ENCODE data around the gene HCN3.

The HCN3 gene

DNA sequence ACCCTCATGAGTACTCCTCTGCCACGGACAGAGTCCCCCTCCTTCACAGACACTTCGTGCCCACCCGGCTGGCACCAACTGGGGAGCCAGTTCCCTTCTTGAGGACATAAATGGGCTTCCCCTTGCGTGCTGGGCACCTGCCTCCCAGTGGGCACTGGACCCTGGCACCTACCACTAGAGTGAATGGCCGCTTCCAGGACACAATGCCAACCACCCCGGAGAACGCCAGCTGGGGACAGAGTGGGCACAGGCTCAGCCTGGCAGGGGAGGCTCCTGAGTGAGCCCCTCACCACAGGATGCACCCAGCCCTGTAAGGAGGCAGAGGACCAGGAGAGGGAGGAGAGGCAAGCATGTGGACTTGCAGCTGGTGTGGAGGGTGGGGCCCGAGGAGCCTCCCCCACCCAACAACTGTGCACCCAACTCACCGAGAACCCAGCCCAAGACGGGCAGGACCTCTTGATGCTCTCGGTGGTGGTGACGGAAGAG, 23.0 kb upstream of the HCN3 start:
- DNase-seq (ENCODE audit: low read depth), result no peak

DNA sequence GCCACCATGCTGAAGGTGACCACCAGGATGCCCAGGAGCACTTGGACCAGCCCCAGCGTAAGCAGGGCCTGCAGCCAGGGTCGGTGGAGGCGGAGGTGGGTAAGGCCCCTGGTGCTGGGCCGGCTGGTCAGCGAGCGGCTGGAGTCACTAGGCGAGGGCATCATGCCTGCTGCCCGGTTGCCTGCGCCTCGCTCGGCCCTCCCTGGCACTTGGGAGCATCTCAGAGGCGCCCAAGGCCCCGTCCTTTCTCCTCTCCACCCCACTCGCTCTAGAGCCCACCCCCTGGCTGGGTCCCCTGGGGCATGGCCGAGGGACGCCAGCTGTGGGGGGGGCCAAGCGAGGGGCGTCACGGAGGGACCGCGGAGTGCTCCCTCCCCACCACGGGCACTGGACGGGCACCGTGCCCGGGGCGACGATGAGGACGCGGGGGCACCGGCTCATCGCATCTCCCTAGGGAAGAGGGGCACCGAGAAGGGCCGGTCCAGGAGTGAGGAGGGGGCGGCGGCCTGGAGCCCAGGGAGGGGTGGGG, 22.5 kb upstream of the HCN3 start:
- no peak for DNase-seq (ENCODE audit: low read depth)

DNA sequence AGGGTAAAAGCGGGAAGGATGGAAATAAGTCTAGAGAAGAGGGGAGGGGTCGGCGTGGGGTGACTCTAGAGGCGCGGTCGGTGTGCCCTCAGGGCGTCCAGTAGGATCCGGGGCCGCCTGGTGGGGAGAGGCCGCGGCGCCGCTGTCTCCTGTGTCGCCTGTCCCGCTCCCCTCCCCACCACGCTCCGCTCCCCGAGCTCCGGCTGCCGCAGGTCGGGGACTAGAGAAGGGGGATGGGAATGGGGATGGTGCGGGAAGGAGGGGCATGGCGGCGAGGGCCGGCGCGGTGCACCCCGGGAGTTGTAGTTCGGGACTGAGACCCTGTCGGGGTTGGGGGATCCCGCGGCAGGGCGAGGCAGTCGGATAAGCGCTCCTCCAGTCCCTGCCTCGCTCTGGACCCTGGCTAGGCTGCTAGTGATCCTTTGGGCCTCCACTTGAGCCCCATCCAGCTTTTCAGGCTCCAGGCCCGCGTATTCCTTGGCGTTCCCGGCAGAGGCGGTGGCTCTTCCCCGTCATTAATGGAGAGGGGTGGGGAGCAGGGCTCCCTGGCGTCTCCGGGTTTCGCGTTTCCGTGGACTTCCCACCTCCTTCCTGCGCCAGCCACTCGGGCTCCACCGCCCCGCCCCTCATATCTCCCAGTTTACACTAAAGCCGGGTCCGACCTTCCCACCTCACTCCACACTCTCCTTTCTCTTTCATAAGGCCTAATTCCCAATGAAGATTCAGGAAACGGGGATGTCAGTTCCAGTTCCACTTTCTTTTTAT, 21.8 kb upstream of the HCN3 start, which contains the start of gene ENTREP3:
TSS of gene ENTREP3 (minus strand) at position 241 of the 765 bp plus-strand sequence. CDS start 606 bp downstream, outside the sequence.
- no peak for DNase-seq (ENCODE audit: low read depth)

DNA sequence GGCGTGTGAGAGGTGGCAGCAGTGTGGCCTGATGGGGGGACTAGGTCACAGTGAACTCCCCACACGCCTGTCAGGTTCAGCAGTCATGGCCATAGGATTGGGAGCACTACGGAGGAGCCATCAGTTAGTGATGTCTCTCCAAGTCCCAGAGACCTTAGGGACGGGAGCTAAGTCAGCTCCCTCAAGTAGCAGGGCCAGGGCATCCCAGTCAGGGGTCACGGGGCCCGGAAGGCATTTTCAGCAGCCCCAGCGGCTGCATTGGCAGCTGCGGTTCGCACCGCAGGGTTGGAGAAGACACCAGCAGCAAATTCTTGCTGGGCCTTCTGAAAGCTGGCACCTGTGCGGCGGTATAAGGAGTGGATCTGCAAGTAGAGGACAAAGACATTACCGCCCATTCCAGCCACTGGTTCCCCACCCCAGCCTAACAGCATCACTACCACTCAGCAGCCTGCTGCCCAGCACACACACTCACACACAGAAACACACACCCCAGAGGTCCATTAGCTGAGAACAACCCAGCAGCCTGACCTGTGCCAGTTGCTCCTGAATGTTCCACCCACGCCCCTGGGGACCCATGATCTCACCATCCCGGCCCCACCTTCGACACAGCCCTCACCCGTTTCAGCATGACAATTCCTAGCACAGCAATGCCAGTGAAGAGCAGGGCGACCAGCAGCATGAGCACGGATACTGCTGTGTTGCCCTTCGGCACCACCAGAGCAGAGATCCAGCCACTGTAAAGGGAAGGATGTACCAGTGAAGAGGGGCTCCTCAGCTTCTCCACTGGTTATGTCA, 21.0 kb upstream of the HCN3 start:
- no peak for DNase-seq (ENCODE audit: low read depth)

DNA sequence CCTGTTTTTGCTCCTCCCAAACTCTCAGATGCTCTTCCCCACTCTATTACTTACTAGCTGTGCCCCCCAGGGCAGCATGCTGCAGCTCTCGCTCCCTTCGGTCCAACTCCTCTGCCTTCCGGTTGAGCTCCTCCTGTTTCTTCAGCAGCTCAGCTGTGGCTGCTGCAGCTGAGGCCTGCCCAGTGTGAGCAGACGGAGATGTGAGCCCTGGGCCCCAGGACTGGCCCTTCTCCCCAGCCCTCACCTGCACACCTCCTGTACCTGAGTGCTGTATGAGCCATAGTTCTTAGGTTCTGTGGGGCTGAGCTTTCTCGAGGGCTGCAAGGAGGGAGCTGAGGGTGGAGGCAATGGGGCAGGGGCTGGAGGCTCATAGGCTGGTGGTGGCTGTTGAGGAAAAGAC, 17.0 kb upstream of the HCN3 start:
- DNase-seq (ENCODE audit: low read depth), result no peak

DNA sequence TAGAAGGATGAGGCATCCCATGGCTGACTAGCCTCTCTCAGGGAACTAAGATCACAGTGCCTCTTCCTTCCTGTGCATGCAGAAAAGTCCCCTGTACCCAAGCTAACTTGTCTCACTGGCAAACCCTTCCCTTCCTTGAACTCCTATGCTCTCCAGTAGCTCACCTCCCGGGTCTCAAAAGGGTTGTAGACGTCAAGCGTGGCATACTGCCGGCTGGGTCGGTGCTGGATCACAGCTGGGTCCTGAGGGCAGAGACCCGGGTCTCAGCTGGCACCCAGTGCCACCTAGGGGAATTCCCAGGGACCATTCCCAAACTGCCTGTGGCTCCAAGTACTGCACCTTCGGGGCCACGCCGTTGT, 15.8 kb upstream of the HCN3 start:
- no peak for DNase-seq (ENCODE audit: low read depth)

DNA sequence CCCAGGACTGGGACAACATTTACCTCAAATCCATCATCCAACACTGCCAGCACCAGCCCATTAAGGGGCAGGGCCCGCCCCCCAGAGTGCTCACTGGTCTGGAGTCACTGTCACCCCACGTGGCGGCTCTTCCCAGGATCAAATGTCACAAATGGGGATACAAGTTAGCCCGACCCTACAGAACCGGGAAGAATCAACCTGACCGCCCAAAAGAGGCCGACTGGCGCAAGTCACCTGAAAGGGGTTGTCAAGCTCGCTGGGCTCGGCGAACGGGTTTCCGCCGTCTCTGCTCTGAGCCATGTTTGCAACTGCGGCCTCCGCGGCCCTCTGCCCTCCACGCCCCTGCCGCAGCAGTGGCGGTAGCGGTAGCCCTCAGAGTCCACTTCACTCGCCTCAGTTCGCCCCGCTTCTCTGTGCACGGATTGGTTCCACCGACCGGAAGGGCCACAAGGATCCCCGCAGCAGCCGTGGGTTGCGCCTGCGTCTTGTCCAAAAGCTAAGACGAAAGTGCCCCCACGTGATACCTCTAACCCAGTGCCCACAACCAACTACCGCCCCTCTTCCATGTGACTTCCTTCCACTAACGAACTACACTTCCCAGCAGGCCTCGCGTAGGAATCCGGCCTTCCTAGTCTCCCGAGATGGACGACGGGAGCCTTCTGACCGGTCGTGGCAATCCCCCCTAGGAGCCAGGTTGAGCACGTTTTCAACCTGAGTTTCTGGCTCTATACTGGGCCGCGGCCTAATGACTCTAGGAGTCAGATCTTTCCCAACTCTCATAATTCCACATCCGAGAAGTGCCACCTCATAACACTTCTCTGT, 15.2 kb upstream of the HCN3 start, which contains the start of gene SCAMP3:
TSS of gene SCAMP3 (minus strand) at position 509 of the 822 bp plus-strand sequence. CDS start at position 300, 209 bp downstream.
- peak; percentile 91 for DNase-seq (ENCODE audit: low read depth)

DNA sequence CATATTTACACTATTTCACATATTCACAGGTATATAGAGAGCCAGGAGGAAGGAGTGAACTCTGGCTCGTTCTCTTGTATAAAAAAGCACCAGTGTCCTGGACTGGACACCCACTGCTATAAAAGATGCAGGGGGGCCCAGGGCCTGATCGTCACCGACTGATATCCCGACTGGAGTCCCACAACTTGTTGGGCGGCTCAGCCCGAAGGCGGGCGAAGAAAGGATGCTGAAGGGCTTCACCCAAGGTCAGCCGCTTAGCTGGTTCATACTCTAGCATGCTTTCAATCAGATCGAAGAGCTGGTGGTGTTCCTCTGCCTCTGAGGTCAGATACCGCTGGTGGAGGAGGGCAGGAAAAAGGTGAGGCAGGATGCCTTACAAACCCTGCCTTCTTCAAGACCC, 14.2 kb upstream of the HCN3 start:
- no peak for DNase-seq (ENCODE audit: low read depth)

DNA sequence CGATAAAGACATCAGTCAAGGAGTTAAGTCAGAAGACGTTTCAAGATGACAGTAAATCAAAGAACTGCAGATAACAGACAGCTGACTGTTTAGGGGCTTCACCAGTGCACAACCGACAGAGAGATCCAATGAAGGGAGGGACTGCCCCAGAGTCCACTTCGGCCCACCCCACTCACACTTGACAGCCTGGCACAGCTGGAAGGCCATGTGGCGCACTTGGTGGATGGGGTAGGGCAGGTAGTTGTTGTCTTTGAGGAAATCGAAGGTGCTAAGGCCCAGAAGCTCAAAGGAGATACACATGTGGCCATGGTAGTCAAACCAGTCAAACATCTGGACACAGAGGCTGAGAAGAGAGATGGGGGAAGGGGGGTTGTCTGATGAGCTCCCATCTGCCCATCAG, 10.7 kb upstream of the HCN3 start:
- DNase-seq (ENCODE audit: low read depth), result no peak

DNA sequence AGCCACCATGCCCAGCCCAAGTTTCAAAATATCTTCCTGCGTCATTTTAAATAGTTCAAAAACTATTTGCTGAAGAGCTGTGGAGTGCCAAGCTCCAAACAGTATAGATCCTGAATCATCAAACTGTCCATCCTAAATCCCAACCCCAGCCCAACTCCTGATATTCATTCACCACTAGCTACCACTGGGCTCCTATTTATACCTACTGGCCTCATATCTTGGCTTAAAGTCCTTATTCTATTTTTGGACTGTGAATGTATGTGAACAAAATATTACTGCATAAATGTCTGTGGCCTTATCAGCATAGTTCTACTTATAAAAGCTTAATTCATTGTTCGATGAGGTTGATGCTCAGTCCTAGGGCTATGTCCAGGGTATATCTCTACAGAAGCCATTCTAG, 9.9 kb upstream of the HCN3 start:
- DNase-seq (ENCODE audit: low read depth), result no peak

DNA sequence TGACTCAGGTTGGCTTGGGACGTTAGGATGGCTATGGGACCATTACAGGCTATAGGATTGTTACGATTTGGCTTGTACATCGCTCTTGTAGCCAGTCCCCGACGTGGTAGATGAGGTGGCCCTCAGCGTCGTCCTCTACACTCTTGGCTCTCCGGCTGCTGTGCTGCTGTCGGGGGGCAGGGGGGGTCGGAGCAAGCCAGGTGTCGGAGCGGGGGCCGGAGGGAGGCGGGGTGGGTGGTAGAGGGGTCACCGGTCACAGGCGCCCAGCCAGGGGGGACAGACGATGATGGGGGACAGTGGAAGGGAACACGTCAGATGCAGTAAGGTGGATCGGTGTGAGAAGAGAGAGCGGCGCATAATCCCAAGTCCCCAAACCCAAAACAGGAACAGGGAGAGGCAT, 8.6 kb upstream of the HCN3 start:
- no peak for DNase-seq (ENCODE audit: low read depth)

DNA sequence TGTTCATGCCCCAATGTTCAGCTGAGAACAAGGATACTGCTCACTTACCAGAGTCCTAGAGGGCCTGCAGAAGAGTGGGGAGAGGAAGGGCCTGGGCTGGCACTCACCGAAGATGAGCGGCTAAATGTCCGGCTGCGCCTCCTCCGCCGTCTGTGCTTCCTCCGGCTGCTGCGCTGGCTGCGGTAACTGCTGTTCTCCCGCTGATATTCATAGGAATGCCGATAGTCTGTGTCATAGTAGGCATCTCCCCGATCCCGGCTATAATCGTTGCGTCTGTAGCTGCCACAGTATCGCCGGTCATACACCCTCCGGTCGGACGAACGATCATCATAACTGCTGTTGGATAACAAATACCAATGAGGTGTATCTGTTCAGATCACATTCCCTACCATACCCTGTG, 7.9 kb upstream of the HCN3 start:
- DNase-seq (ENCODE audit: low read depth), result no peak

DNA sequence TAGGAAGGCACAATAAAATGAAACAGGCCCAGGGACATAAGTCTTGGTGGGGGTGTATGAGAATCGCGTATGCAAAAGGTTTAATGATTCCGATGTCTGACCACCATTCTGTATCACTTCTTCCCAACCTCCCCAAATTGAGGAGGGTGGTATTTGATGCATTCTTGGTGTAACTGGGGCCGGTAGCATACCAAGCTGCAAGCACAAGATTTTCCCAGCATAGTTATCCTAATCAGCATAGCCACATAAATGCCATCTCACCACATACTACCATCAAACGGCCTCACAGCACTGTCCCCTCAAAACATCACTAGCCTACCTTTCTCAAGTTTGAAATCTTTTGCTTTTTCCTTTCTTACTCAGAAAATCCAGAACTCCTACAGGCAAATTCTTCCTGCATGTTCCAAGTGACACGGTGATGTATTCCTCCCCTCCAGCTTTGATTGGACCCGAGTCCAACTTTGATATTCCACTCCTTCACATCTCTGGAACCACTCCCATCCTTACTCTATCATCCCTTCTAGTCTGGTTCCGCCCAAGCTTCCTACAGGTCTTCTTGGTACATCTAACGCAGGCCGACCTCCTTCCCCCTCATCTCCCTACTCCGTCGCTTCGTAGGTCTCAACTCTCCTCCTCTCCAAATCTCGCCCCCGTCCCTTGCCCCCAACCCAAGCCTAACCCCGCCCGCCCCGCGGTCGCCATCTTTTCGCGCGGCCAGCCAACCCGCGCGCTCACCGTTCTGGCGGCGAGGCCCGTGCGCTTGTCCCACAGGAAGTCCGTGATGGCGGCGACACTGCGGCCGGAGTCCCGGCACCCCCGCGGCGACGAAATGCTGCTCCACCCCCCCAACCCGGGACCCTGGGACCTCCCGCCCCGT, 4.6 kb upstream of the HCN3 start:
- no peak for DNase-seq (ENCODE audit: low read depth)

DNA sequence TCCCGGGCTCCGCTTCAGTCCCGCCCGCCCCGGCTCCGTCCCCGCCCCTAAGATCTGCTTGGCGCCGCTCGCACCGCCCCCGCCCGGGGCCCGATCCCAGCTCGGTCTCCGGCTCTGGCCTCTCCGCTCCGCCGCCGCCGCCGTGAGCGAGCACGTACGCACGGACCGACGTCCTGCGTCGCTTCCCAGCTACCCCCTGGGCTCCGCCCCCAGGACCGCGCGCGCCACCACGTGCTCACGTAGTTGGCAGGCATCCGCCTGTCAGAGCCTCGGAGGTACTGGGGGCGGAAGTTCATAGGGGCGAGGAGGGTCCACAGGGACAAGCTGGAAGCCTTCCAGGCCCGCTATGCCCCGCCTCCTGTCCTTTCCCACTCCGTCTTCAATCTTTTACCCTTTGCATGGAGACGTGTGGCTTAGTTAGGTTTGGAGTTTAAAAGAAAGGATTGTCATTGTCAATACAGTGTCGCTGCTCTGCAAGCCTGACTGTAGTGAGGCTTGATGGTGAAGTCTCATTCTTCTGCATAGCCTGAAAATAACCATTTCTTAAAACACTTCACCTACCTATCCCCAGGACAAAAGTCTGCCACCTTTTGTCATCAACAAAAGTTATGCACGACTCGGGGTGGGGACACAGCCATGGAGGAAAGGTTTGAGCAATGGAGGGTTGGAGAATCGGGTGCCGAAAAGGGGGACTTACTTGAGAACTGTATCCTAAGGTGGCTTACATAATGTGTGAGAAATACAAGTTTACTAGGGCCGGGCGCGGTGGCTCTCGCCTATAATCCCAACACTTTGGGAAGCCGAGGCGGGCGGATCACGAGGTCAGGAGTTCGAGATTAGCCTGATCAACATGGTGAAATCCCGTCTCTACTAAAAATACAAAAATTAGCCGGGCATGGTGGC, 3.7 kb upstream of the HCN3 start, which contains the start of gene CLK2:
TSS of gene CLK2 (minus strand) at position 162 of the 903 bp plus-strand sequence. CDS start 2,527 bp downstream, outside the sequence.
- DNase-seq (ENCODE audit: low read depth), result peak; percentile 70

DNA sequence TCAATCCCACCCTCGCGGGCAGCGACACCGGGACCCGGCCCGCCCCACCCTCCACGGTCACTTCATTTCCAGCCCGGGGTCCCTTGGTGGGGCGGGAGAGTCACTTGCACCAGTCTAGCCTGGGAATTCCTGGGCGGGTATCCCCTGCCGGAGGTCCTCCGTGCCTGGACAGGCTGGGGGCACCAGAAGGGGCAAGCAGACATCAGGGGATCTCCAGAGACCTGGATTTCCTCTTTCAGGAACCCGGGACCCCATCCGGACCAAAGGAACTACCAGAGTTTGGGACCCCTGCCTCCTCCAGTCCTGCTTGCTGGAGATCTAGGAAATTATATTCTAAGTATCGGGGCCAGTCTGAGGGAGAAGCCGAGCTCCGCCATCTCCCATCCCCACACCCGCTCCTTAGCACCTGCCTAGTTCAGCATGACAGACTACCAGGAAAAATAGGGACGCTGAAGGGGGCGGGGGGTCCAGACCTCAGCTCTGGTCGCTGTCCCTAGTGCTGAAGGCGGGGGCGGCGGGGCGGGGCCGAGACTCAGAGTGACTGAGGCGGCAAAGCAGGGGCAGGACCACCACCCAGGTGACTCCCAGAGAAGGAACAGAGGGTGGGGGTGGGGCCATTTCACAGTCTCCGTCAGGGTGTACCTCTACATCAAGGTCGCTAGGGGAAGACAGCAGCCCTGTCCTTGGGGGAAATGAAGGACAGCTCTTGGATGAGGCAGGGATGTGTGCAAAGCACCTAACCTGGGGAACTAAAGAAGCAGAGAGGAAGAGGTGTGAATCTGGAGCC, 832 bp downstream of the HCN3 start:
- DNase-seq (ENCODE audit: low read depth), result no peak

DNA sequence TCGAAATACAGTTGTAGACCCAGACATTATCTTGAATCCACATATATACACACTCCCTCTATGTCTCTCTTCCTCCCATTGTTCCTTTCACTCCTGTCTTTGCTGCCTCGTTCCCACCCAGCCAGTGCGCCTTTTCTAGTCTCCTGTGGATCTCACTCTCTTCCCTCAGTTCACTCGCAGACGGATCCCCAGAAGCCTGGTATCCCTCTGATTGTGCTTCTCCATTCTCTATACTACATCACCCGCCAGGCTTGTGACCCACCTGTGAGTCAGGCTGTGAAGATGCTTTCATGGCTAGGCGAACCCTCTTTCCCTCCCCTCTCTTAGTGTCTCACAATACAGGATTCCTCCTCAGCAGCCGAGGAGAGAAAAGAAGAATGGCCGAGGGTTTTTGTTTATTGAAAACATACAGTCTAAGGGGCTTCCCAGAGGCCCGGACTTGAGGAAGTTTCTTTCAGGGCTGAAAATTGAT, 1.5 kb downstream of the HCN3 start:
- DNase-seq (ENCODE audit: low read depth), result no peak

DNA sequence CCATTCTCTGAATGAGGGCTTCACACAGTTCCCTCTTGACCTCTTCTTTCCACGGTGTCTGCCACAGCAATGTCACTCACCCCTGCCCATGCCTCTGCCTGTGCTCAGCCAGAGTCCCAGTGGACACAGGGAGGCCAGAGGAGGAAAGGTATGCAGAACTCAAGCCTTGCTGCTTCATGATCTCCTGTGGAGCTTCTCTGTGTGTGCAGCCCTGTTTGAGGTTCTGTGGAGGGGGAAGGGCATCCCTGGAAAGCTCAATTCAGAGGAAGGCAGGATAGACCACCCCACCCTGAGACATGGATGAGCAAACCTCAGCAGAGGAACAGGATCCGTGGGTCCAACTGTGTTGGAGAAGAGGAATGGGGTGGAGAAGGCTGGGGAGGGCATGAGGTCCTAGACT, 2.0 kb downstream of the HCN3 start:
- no peak for DNase-seq (ENCODE audit: low read depth)

DNA sequence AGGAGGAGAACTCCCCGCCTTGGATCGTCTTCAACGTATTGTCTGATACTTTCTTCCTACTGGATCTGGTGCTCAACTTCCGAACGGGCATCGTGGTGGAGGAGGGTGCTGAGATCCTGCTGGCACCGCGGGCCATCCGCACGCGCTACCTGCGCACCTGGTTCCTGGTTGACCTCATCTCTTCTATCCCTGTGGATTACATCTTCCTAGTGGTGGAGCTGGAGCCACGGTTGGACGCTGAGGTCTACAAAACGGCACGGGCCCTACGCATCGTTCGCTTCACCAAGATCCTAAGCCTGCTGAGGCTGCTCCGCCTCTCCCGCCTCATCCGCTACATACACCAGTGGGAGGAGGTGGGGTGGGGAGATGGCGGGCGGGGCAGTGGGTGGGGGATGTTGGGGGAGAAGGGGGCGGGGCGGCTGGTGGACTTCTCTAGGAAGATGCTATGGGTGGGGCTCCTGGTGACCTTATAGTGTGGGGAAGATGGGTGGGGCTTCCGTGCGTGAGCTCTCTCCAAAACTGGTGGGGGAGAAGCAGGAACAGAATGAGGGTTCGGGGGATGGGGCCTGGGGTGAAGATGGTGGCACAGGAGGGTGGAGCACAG, 5.3 kb downstream of the HCN3 start:
- no peak for DNase-seq (ENCODE audit: low read depth)

Measured in HS-27A (cell line).